Measurements from ENCODE around the gene PSPH.
"Not testable (repeated sequence)": the region's sequence is repeated elsewhere in the genome, so short reads cannot be mapped to it uniquely, and the experiment has no call there.

The PSPH gene

GRCh38 chr7:56063500-56063881 lies 12.2 kb upstream of the PSPH start:
- in situ Hi-C loops (cut with MboI; ENCODE audit: low sequenced_read_pairs), result no loop called here

- in situ Hi-C loops (cut with MboI; ENCODE audit: low sequenced_read_pairs), result no loop called here
Observed at GRCh38 chr7:56062382-56062781, 11.1 kb upstream of the PSPH start.

GRCh38 chr7:56053993-56054392 lies 2.7 kb upstream of the PSPH start:
- in situ Hi-C loops (cut with MboI; ENCODE audit: low sequenced_read_pairs), result no loop called here

- in situ Hi-C loops (cut with MboI; ENCODE audit: low sequenced_read_pairs), result no loop called here
Observed at GRCh38 chr7:56053379-56053778, 2.1 kb upstream of the PSPH start.

- in situ Hi-C loops (cut with MboI; ENCODE audit: low sequenced_read_pairs), result no loop called here
Observed at GRCh38 chr7:56051053-56051338, 248 bp downstream of the PSPH start.

- in situ Hi-C loops (cut with MboI; ENCODE audit: low sequenced_read_pairs), result not testable (repeated sequence)
Observed at GRCh38 chr7:56048763-56049162, 2.5 kb downstream of the PSPH start.

GRCh38 chr7:56048245-56048644 lies 3.0 kb downstream of the PSPH start:
- in situ Hi-C loops (cut with MboI; ENCODE audit: low sequenced_read_pairs), result no loop called here

GRCh38 chr7:56047446-56048116 lies 3.7 kb downstream of the PSPH start:
- in situ Hi-C loops (cut with MboI; ENCODE audit: low sequenced_read_pairs), result not testable (repeated sequence)

GRCh38 chr7:56046721-56047445 lies 4.4 kb downstream of the PSPH start:
- in situ Hi-C loops (cut with MboI; ENCODE audit: low sequenced_read_pairs), result no loop called here

- in situ Hi-C loops (cut with MboI; ENCODE audit: low sequenced_read_pairs), result not testable (repeated sequence)
Observed at GRCh38 chr7:56045758-56046157, 5.5 kb downstream of the PSPH start.

GRCh38 chr7:56040730-56041129 lies 10.5 kb downstream of the PSPH start:
- in situ Hi-C loops (cut with MboI; ENCODE audit: low sequenced_read_pairs), result no loop called here

GRCh38 chr7:56033671-56034432 lies 17.4 kb downstream of the PSPH start:
- in situ Hi-C loops (cut with MboI; ENCODE audit: low sequenced_read_pairs), result no loop called here

- in situ Hi-C loops (cut with MboI; ENCODE audit: low sequenced_read_pairs), result not testable (repeated sequence)
Observed at GRCh38 chr7:56032578-56032977, 18.7 kb downstream of the PSPH start.

GRCh38 chr7:56031556-56031955 lies 19.7 kb downstream of the PSPH start:
- in situ Hi-C loops (cut with MboI; ENCODE audit: low sequenced_read_pairs), result not testable (repeated sequence)

GRCh38 chr7:56030340-56030739 lies 20.9 kb downstream of the PSPH start:
- in situ Hi-C loops (cut with MboI; ENCODE audit: low sequenced_read_pairs), result no loop called here

- in situ Hi-C loops (cut with MboI; ENCODE audit: low sequenced_read_pairs), result no loop called here
Observed at GRCh38 chr7:56028942-56029630, 22.2 kb downstream of the PSPH start.

GRCh38 chr7:56026538-56026937 lies 24.7 kb downstream of the PSPH start:
- in situ Hi-C loops (cut with MboI; ENCODE audit: low sequenced_read_pairs), result no loop called here

- in situ Hi-C loops (cut with MboI; ENCODE audit: low sequenced_read_pairs), result no loop called here
Observed at GRCh38 chr7:56023500-56023899, 27.7 kb downstream of the PSPH start.

GRCh38 chr7:56019501-56019900 lies 31.7 kb downstream of the PSPH start:
- in situ Hi-C loops (cut with MboI; ENCODE audit: low sequenced_read_pairs), result no loop called here

- in situ Hi-C loops (cut with MboI; ENCODE audit: low sequenced_read_pairs), result not testable (repeated sequence)
Observed at GRCh38 chr7:56017015-56017414, 34.2 kb downstream of the PSPH start.

- in situ Hi-C loops (cut with MboI; ENCODE audit: low sequenced_read_pairs), result no loop called here
Observed at GRCh38 chr7:56009695-56010094, 41.5 kb downstream of the PSPH start.
